Astrocyte (in vitro differentiated cells and primary cell): ENCODE data around the gene SND1. TPM values are rescaled to one million over a fixed set of nuclear protein-coding genes. Genes with fewer than 3 reads are reported as not detected.

ENCODE experiments used
- DNase-seq: peaks from one replicate; pipeline ENCODE4 v3.0.0-alpha.2; 2010; ENCODE audit warnings: low read depth
- FAIRE-seq: peaks from 2 replicates; lab custom pipeline; 2011; peaks lifted over from hg19 to GRCh38; lab: Jason Lieb, UNC
- H2AFZ ChIP-seq: 2 replicates; pipeline ENCODE4 v1.6.0; 2012; ENCODE audit warnings: low read depth, low read length, inconsistent platforms
- H3K27ac ChIP-seq: 2 replicates; pipeline ENCODE4 v1.5.1; 2011; ENCODE audit warnings: low read depth, low read length, inconsistent platforms
- H3K27me3 ChIP-seq: 2 replicates; pipeline ENCODE4 v1.6.0; 2011; ENCODE audit warnings: low read length, inconsistent platforms; ENCODE audit not compliant: insufficient read depth
- H3K36me3 ChIP-seq: 2 replicates; pipeline ENCODE4 v1.5.1; 2011; ENCODE audit warnings: low read length, inconsistent platforms; ENCODE audit not compliant: insufficient read depth
- H3K4me1 ChIP-seq: 2 replicates; pipeline ENCODE4 v1.5.1; 2011; ENCODE audit warnings: low read length, inconsistent platforms; ENCODE audit not compliant: insufficient read depth
- H3K4me2 ChIP-seq: 2 replicates; pipeline ENCODE4 v1.6.0; 2012; ENCODE audit warnings: low read length, inconsistent platforms
- H3K4me3 ChIP-seq: 2 replicates; pipeline ENCODE4 v1.5.1; 2011; ENCODE audit warnings: low read depth, mild to moderate bottlenecking, low read length, inconsistent platforms; ENCODE audit not compliant: insufficient read depth
- H3K79me2 ChIP-seq: 2 replicates; pipeline ENCODE4 v1.6.0; 2012; ENCODE audit warnings: mild to moderate bottlenecking, low read length, inconsistent platforms; ENCODE audit not compliant: insufficient read depth
- H3K9ac ChIP-seq: 2 replicates; pipeline ENCODE4 v1.6.0; 2012; ENCODE audit warnings: mild to moderate bottlenecking, low read length, inconsistent platforms
- H3K9me3 ChIP-seq: 2 replicates; pipeline ENCODE4 v1.5.1; 2012; ENCODE audit warnings: low read depth, mild to moderate bottlenecking, low read length, inconsistent platforms; ENCODE audit not compliant: insufficient read depth
- H4K20me1 ChIP-seq: 2 replicates; pipeline ENCODE4 v1.6.0; 2012; ENCODE audit warnings: low read length, inconsistent platforms; ENCODE audit not compliant: insufficient read depth
- H3K27ac Mint-ChIP-seq: one replicate; pipeline ENCODE4 v1.8.0; 2021; ENCODE audit warnings: mild to moderate bottlenecking, mixed read lengths; ENCODE audit not compliant: unreplicated experiment
- H3K27me3 Mint-ChIP-seq: one replicate; pipeline ENCODE4 v1.8.0; 2021; ENCODE audit warnings: low read depth, mixed read lengths; ENCODE audit not compliant: unreplicated experiment
- H3K36me3 Mint-ChIP-seq: one replicate; pipeline ENCODE4 v1.8.0; 2021; ENCODE audit warnings: low read depth, mixed read lengths; ENCODE audit not compliant: unreplicated experiment
- H3K4me1 Mint-ChIP-seq: one replicate; pipeline ENCODE4 v1.8.0; 2021; ENCODE audit warnings: low read depth, mixed read lengths; ENCODE audit not compliant: unreplicated experiment
- H3K4me3 Mint-ChIP-seq: one replicate; pipeline ENCODE4 v1.8.0; 2021; ENCODE audit warnings: mild to moderate bottlenecking, moderate library complexity, mixed read lengths; ENCODE audit not compliant: unreplicated experiment
- H3K9me3 Mint-ChIP-seq: one replicate; pipeline ENCODE4 v1.8.0; 2021; ENCODE audit warnings: mild to moderate bottlenecking, mixed read lengths; ENCODE audit not compliant: unreplicated experiment
- CTCF ChIP-seq: IDR thresholded peaks from 2 replicates; pipeline ENCODE4 v1.5.1; 2011; ENCODE audit warnings: low read depth, mild to moderate bottlenecking, inconsistent platforms, low read length, moderate library complexity; ENCODE audit not compliant: insufficient read depth
- EZH2 ChIP-seq: IDR thresholded peaks from 2 replicates; pipeline ENCODE4 v1.6.1; 2012; ENCODE audit warnings: mild to moderate bottlenecking, low read length, inconsistent platforms; ENCODE audit not compliant: insufficient read depth
- total RNA-seq: library from RNA; stranded (reverse); gene quantifications from 2 replicates; pipeline ENCODE4 v1.2.1, GENCODE V29; 2021

SND1 gene
- total RNA-seq, 1 donor from 2014 or later = 267 TPM

GRCh38 chr7:127874951-127875608 is 223.1 kb downstream of the SND1 start:
- Histone ChIP-seq H3K4me2 (no peak overlapping the region), H2AFZ (no peak overlapping the region), H3K79me2 (peaks cover 65% of the 10 kb centered on the region), H3K27me3 (no peaks in the 10 kb centered on the region), H4K20me1 (peaks cover 94% of the 10 kb centered on the region), H3K4me1 (peaks cover 18% of the 10 kb centered on the region), H3K4me3 (no peak overlapping the region), H3K27ac (no peak overlapping the region), H3K36me3 (no peaks in the 10 kb centered on the region), H3K9me3 (no peaks in the 10 kb centered on the region), H3K9ac (no peak overlapping the region)
- H3K27me3 Mint-ChIP-seq = no peaks in the 10 kb centered on the region
- H3K36me3 Mint-ChIP-seq = no peaks in the 10 kb centered on the region
- DNase-seq (peak; percentile 49), FAIRE-seq (no peak)
- no peak overlapping the region for H3K4me3 Mint-ChIP-seq
- H3K4me1 Mint-ChIP-seq = peaks cover 15% of the 10 kb centered on the region
- no peak overlapping the region for H3K27ac Mint-ChIP-seq
- no peaks in the 10 kb centered on the region for H3K9me3 Mint-ChIP-seq
- no peak for TF ChIP-seq CTCF
- TF ChIP-seq EZH2 = no peak

- Mint-ChIP-seq H3K9me3 (no peaks in the 10 kb centered on the region), H3K27me3 (no peaks in the 10 kb centered on the region), H3K27ac (no peak overlapping the region), H3K36me3 (no peaks in the 10 kb centered on the region), H3K4me3 (no peak overlapping the region), H3K4me1 (peaks cover 27% of the 10 kb centered on the region)
- no peak for FAIRE-seq
- Histone ChIP-seq H2AFZ (no peak overlapping the region), H3K36me3 (no peaks in the 10 kb centered on the region), H3K27me3 (no peaks in the 10 kb centered on the region), H3K9me3 (no peaks in the 10 kb centered on the region), H3K9ac (no peak overlapping the region), H4K20me1 (peaks cover 94% of the 10 kb centered on the region), H3K4me2 (peak overlapping the region; percentile 41), H3K4me3 (no peak overlapping the region), H3K27ac (peak overlapping the region; percentile 10), H3K79me2 (peaks cover 70% of the 10 kb centered on the region), H3K4me1 (peaks cover 18% of the 10 kb centered on the region)
- peak; percentile 49 for DNase-seq
- TF ChIP-seq EZH2 (no peak), CTCF (no peak)
Measured at GRCh38 chr7:127876393-127876792, 224.4 kb downstream of the SND1 start.

- Histone ChIP-seq H3K27ac (no peak overlapping the region), H2AFZ (no peak overlapping the region), H3K79me2 (peaks cover 66% of the 10 kb centered on the region), H4K20me1 (peaks cover 92% of the 10 kb centered on the region), H3K4me2 (peak overlapping the region; percentile 1), H3K27me3 (no peaks in the 10 kb centered on the region), H3K4me1 (peaks cover 18% of the 10 kb centered on the region), H3K9ac (no peak overlapping the region), H3K9me3 (no peaks in the 10 kb centered on the region), H3K36me3 (no peaks in the 10 kb centered on the region), H3K4me3 (no peak overlapping the region)
- Mint-ChIP-seq H3K27me3 (no peaks in the 10 kb centered on the region), H3K9me3 (no peaks in the 10 kb centered on the region), H3K4me1 (peaks cover 22% of the 10 kb centered on the region), H3K27ac (no peak overlapping the region), H3K36me3 (no peaks in the 10 kb centered on the region), H3K4me3 (no peak overlapping the region)
- DNase-seq = no peak
- FAIRE-seq = no peak
- TF ChIP-seq EZH2 = no peak
- no peak for TF ChIP-seq CTCF
Measured at GRCh38 chr7:127877951-127878350, 226.0 kb downstream of the SND1 start.
